HG02852 (cell line): ENCODE results near the gene MYO1D.

Experiments
- ATAC-seq: cut with Tn5 transposase; IDR thresholded peaks from one replicate; pipeline ENCODE4 v1.9.1; 2021; ENCODE audit warnings: mild to moderate bottlenecking, moderate library complexity; ENCODE audit not compliant: unreplicated experiment

Gene MYO1D

GRCh38 chr17:32493976-32494513 is 382.9 kb downstream of the MYO1D start:
- ATAC-seq: no peak

DNA sequence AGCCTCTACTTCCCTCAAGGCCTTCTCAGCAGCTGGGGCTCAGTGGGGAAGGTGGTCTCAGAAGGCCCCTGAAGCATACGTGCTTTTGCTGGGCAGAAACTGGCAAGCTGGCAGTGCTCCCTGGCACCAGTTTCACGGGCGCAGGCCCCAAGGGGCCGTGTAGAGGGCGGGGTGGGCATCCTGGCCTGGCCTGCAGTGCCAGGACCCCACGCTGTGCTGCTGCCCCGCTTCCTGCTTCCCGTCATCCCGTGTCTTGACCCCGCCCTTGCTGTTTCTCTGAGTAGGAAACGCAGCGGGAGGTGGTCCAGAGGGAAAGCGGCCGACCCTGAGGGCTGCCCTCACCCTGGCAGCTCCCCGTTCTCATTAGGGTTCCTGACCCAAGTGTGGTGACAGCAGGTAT is 383.4 kb downstream of the MYO1D start:
- no peak for ATAC-seq

DNA sequence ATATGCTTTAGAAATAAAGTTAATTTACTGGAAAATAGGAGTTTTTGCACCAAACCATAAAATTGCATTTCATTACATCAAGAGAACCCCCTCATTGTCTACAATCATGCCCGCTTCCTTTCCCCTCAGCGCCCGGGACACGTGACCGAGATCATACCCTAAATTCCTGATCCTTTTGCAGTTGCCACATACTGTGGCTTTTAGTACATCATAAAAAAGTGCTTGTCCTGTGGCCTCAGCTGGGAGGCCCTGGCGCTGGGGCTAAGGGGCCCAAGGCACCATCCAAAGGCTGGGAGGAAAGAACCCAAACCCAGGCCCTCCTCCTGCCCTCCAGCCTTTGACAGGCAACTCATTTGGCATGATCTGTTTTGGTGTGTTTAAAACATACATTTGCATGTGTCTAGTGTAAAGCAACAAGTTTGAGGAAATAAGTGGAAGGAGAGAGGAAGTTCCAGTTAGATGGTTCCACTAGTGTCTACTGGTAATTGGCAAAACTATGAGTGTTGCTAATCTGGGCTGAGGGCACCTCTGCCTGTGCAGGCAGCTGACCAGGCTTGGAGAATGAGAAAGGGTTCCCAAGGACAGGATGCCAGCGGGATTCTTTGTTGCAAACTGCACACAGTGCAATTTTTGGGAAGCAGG is 384.2 kb downstream of the MYO1D start:
- no peak for ATAC-seq

GRCh38 chr17:32492264-32492589 is 384.7 kb downstream of the MYO1D start:
- no peak for ATAC-seq

DNA sequence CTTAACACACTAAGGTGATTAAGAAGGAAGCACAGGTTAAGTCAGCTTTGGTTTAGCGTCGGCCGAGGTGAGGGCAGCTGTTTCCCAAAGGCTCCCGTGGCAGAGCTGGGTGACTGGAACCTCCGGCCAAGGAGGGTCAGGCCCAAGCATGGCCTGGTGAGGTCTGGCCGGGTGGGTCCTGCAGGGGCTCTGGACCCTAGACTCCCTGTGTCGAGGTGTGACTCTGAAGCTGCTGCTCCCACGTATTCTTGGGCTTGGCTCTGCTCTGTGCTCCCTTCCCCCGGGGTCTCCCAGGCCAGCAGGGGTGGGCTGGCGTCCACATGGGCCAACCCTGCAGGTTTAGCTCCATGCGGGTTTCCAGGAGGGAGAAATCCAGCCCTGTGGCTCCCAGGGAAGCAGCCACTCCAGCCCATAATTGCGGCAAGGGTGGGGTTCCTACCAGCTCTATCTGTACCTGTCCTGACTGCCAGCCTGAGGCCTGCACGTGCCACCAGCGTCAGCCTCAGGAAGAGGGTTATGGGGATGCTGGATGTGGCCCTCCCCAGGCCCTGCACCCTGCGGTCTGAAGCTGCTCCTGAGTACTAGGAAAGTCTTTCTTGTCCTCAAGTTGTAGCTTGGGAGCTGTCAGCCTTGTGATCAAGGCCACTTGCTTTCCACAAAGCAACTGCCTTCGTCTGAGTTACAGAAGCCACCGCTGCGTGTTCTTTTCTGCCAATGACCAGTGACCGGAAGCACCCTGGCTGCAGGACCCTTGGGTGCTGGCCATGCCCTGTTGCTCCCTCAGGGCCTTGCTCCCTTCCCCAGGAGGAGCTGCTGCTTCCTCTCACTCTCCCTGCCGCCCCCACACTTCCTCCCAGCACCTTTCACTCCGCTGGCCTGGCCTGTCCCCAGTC is 385.3 kb downstream of the MYO1D start:
- no peak for ATAC-seq

GRCh38 chr17:32490101-32490482 is 386.8 kb downstream of the MYO1D start:
- no peak for ATAC-seq

DNA sequence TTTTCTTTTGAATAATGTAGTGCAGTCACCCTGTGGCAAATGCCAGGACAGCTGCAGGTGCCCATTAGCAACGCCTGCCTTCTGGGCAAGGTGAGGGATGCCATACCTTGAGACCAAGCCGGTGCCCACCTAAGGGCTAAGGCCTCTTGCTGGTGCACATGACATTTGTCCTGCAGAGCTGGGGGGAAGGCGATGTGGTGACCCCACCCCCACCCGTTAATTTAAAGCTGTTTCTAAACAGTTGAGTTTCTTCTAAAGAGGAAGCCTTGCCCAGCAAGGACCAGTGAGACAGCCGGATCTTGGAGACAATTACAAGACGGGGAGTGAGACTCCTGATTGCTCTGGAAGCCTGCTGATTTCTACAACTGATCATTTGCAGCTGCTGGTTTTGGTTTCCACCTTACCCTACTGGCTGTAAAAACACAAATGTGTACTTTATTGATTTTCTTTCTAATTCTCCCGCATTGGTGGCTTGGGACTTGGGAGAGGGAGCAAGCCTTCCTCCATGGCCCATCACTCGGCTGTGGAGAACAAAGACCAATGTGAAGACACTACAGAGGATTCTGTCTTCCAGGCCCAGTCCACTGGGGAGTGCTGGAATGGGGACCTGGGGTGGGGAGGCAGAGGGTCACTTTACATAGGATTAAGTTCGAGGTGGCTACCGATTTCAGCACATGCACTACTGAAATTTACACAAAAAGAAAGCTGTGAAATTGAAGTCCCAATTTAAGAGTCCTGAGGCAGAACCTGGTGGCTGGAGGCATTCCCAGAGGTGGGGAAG is 387.4 kb downstream of the MYO1D start:
- no peak for ATAC-seq

GRCh38 chr17:32488604-32489180 is 388.2 kb downstream of the MYO1D start:
- no peak for ATAC-seq

- ATAC-seq: no peak
Observed at GRCh38 chr17:32488177-32488542, 388.8 kb downstream of the MYO1D start.

DNA sequence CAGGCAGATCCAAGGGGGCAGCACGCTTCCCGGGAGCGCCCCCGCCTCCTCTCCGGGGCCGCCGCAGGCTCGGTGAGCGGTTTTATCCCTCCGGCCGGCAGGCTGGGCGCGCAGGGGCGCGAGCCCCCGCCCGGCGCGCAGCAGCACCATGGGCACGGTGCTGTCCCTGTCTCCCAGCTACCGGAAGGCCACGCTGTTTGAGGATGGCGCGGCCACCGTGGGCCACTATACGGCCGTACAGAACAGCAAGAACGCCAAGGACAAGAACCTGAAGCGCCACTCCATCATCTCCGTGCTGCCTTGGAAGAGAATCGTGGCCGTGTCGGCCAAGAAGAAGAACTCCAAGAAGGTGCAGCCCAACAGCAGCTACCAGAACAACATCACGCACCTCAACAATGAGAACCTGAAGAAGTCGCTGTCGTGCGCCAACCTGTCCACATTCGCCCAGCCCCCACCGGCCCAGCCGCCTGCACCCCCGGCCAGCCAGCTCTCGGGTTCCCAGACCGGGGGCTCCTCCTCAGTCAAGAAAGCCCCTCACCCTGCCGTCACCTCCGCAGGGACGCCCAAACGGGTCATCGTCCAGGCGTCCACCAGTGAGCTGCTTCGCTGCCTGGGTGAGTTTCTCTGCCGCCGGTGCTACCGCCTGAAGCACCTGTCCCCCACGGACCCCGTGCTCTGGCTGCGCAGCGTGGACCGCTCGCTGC is 389.3 kb downstream of the MYO1D start:
- no peak for ATAC-seq

DNA sequence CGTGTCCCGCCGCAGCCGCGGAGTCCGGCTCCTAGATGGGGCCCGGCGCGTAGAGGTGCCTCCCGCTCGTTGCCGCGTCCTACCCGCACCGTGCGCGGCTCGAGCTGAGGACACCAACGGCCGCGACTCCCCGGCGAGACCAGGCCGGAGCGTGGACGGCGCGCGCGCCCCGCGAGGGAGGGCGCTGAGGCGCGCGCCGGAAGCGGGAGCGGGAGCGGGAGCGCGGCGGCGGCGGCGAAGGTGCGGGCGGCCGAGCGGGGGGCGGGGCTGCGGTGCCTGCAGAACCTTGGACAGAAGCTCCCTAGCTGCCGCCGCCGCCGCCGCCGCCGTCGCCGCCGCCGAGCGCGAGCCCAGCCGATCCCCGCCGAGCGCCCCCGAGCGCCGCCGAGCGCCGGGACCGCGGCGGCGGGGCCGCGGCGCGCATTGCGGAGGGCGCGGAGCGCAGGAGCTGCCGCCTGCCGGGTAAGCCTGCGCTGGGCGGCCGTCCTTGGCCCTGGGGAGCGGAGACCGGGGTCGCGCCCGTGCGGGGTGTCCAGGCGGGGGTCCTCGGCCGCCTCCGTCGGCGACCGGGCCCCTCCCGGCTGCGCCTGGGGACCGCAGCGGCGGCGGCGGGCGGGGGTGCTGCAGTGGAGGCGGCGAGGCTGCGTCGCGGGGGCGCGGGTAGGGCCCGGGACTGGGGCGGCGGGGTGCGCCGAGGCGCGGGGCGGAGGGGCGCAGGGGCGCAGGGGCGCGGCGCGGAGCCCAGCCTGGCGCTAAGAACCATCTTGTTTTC is 390.0 kb downstream of the MYO1D start, which contains the start of gene CDK5R1:
CDK5R1 (plus strand) TSS at position 293 of the 772 bp plus-strand sequence. CDS start 628 bp downstream, outside the sequence.
- peak; percentile 45 for ATAC-seq

GRCh38 chr17:32486111-32486700 is 390.7 kb downstream of the MYO1D start:
- ATAC-seq: peak; percentile 44

DNA sequence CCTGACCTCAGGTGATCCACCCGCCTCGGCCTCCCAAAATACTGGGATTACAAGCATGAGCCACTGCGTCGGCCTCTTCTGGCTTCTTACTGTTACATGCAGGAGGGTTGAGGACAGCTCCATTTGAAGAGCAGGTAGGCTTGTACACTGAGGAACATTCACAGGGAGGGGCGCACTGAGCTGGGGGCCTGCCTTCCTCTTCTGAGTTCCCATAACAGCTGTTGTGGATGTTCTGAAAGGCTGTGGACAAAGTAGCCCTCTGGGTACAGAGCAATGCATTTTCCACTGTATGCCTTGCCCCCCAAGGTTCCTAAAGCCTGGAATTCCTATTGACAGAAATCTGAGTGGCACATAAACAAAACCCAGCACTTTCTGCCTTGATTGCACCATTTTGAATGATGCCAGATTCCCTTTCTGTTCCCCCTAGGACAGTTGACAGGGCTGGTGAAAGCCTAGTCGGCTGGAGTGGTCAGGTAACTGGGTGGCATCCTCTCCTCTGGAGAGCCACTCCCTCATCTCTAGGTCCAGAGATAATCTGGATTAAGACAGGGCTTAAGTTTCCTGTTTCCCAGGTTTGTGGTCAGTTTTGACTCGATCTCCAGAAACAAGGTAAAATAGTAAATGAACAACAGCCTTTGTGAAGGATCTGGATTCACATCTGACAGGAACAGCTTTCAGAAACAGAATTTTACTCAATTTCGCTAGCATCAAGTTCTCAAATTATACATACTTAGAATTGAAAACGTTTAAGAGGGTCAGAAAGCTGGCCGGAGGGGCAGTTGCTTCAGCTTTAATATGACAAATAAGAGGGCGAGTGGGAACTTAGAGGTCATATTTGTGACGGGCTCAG is 391.4 kb downstream of the MYO1D start:
- no peak for ATAC-seq

GRCh38 chr17:32484628-32485027 is 392.3 kb downstream of the MYO1D start:
- no peak for ATAC-seq

DNA sequence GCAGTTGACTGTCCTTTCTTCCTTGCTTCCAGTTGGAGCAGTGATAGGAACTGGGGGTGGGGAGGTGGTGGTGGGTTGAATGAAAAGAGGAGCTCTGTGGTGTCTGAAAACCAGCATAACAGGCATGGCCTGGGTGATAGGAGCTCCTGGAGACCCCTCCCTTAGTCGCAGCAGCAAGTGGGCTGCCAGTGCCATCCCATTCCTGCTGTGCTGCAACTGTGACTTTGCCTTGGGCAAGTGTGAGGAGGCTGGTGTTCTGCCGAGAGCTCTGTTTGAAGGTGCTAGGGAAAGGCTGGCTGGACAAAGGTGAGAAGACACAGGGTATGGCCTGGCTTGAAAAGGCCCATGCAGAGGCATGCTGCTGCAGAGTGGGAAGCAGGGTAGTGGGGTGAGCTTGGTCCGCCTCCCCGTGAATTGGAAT is 392.9 kb downstream of the MYO1D start:
- no peak for ATAC-seq

GRCh38 chr17:32483451-32484019 is 393.4 kb downstream of the MYO1D start:
- no peak for ATAC-seq

DNA sequence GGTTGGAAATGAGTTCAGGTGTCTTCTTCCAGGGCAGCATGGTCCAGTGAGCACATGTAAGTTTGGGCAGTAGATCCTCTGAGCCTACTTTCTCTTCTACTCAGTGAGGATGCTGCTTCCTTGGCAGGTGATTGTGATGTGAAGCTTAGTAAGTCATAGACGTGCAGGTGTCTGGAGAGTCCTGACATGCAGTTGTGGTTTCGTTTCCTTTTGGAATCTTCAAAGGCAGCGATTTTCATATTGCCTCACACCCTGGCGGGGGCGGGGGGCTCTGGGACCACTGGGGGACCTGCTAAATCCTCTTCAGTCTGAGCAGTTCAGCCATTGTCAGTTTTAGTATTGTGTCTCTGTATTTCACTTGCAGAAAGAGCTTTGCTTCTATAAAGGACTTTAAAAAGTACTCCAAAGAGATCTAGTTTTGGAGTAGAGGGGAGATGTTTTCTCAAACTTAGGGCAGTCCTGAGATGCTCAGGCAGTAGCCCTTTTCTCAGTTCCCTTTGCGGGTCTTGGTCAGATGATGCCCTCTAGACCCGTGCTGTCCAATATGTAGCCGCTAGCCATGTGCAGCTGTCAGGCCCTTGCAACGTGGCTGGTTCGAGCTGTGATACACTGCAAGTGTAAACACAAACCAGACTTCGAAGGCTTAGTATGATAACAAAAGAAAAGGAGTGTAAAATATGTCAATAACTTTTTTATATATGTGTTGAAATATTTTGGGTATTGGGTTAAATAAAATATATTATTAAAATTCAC is 394.2 kb downstream of the MYO1D start:
- no peak for ATAC-seq
